ENCODE results near the gene RPS6KA4. TPM values are rescaled to one million over a fixed set of nuclear protein-coding genes. Genes with fewer than 3 reads are reported as not detected.

Gene RPS6KA4
- polyA plus RNA-seq, 1 donor from 2014 or later = 24.6 TPM

DNA sequence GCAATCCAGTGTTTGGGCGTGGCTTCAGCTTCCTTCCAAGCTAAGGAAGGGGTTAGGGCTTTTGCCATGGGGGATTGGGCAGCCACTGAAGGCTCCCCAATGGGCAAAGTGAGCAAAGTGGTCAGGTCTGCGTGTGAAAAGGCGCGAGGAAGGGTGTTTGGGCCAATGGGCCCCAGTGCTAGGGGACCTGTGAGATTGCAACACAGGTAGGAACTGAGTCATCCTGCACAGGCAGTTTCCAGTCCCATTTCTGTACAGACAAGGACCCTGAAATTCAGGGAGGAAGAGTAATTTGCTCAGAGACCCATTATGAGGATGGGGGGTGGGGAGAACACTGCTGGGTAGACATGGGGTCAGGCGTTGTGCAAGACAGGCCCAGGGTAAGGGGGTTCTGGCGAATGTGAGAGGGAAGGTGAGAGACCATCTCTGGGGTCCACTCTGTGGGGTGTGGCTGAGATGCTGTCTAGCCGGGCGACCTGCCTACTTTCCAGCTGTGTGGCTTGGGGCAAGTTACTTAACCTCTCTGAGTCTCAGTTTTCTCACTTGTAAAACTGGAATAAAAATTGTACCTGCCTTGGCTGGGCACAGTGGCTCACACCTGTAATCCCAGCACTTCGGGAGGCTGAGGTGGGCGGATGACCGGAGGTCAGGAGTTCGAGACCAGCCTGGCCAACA lies 11.6 kb upstream of the RPS6KA4 start:
- H3K4me3 ChIP-seq (ENCODE audit: low read length) = no peak overlapping the region
- H3K79me2 ChIP-seq (replicated peaks; ENCODE audit: insufficient read depth, low read length) = no peaks in the 10 kb centered on the region
- H3F3A ChIP-seq (ENCODE audit: insufficient read depth, low read length, poor library complexity, severe bottlenecking) = no peaks in the 10 kb centered on the region
- no peak overlapping the region for H2AFZ ChIP-seq (ENCODE audit: low read depth, low read length)
- no peaks in the 10 kb centered on the region for H3K27me3 ChIP-seq (ENCODE audit: insufficient read depth, low read depth, low read length)
- no peaks in the 10 kb centered on the region for H4K20me1 ChIP-seq (ENCODE audit: insufficient read depth)
- no peaks in the 10 kb centered on the region for H3K36me3 ChIP-seq (ENCODE audit: insufficient read depth, low read length)
- H3K9me2 ChIP-seq (ENCODE audit: insufficient read depth, low read length) = no peaks in the 10 kb centered on the region
- TF ChIP-seq CTCF (IDR thresholded peaks at IDR 0.05; ENCODE audit: poor library complexity, severe bottlenecking) (no peak), MXI1 (conservative IDR thresholded peaks at IDR 0.05; ENCODE audit: poor library complexity, severe bottlenecking) (no peak), EP300 (conservative IDR thresholded peaks at IDR 0.05; ENCODE audit: poor library complexity, severe bottlenecking) (no peak), SMC3 (conservative IDR thresholded peaks at IDR 0.05; ENCODE audit: poor library complexity) (no peak), POLR2AphosphoS5 (IDR thresholded peaks at IDR 0.05) (no peak), RAD21 (conservative IDR thresholded peaks at IDR 0.05) (no peak), EZH2 (IDR thresholded peaks at IDR 0.05; ENCODE audit: borderline replicate concordance, insufficient read depth, low read length, poor library complexity, severe bottlenecking) (no peak), TAF1 (IDR thresholded peaks at IDR 0.05; ENCODE audit: low read depth) (no peak)
- TF ChIP-seq, protein P1, sequence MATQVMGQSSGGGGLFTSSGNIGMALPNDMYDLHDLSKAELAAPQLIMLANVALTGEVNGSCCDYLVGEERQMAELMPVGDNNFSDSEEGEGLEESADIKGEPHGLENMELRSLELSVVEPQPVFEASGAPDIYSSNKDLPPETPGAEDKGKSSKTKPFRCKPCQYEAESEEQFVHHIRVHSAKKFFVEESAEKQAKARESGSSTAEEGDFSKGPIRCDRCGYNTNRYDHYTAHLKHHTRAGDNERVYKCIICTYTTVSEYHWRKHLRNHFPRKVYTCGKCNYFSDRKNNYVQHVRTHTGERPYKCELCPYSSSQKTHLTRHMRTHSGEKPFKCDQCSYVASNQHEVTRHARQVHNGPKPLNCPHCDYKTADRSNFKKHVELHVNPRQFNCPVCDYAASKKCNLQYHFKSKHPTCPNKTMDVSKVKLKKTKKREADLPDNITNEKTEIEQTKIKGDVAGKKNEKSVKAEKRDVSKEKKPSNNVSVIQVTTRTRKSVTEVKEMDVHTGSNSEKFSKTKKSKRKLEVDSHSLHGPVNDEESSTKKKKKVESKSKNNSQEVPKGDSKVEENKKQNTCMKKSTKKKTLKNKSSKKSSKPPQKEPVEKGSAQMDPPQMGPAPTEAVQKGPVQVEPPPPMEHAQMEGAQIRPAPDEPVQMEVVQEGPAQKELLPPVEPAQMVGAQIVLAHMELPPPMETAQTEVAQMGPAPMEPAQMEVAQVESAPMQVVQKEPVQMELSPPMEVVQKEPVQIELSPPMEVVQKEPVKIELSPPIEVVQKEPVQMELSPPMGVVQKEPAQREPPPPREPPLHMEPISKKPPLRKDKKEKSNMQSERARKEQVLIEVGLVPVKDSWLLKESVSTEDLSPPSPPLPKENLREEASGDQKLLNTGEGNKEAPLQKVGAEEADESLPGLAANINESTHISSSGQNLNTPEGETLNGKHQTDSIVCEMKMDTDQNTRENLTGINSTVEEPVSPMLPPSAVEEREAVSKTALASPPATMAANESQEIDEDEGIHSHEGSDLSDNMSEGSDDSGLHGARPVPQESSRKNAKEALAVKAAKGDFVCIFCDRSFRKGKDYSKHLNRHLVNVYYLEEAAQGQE (IDR thresholded peaks at IDR 0.05; ENCODE audit: borderline replicate concordance) = no peak
- no peak overlapping the region for H3K9ac ChIP-seq (ENCODE audit: low read length)
- no peaks in the 10 kb centered on the region for H3K9me3 ChIP-seq (ENCODE audit: low read length)
- H3K27ac ChIP-seq (ENCODE audit: low read length) = no peak overlapping the region
- H3K4me2 ChIP-seq (ENCODE audit: low read length) = no peak overlapping the region

DNA sequence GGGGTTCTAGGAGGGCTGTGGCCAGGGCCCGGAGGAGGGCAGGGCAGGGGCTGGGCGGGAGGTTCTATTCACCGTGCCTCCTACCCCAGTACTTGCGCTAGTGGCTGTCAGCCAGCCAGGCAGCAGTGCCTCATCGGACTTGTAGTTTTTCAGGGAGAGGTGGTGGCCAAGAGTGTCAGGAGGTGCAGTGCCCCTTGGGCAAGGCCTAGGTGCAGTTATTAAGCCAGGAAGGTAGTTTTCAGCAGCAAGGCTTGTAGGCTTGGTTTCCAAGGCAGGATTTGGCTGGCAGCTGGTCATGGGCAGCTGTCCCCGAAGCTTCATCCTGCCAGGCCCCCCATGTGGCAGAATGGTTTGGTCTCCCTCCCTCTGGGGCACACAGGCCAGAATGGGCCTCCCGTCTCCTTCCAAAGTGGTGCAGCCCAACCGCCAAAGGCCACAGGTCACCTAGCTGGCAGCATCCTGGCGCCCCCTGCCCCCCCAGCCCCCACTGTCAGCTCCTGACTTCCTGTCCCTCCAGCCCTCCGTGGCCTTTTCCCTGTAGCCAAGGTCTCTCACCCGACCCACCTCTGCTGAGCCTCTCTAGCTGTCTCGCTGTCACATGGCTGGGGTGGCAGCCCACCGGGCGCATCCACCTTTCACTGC lies 10.5 kb upstream of the RPS6KA4 start:
- H3K9me2 ChIP-seq (ENCODE audit: insufficient read depth, low read length) = no peaks in the 10 kb centered on the region
- H3K79me2 ChIP-seq (replicated peaks; ENCODE audit: insufficient read depth, low read length) = no peaks in the 10 kb centered on the region
- no peaks in the 10 kb centered on the region for H3F3A ChIP-seq (ENCODE audit: insufficient read depth, low read length, poor library complexity, severe bottlenecking)
- no peaks in the 10 kb centered on the region for H3K36me3 ChIP-seq (ENCODE audit: insufficient read depth, low read length)
- no peaks in the 10 kb centered on the region for H4K20me1 ChIP-seq (ENCODE audit: insufficient read depth)
- H3K9ac ChIP-seq (ENCODE audit: low read length) = no peak overlapping the region
- no peaks in the 10 kb centered on the region for H3K27me3 ChIP-seq (ENCODE audit: insufficient read depth, low read depth, low read length)
- TF ChIP-seq RAD21 (conservative IDR thresholded peaks at IDR 0.05) (no peak), SMC3 (conservative IDR thresholded peaks at IDR 0.05; ENCODE audit: poor library complexity) (no peak), POLR2AphosphoS5 (IDR thresholded peaks at IDR 0.05) (no peak), EZH2 (IDR thresholded peaks at IDR 0.05; ENCODE audit: borderline replicate concordance, insufficient read depth, low read length, poor library complexity, severe bottlenecking) (no peak), MXI1 (conservative IDR thresholded peaks at IDR 0.05; ENCODE audit: poor library complexity, severe bottlenecking) (no peak), EP300 (conservative IDR thresholded peaks at IDR 0.05; ENCODE audit: poor library complexity, severe bottlenecking) (no peak), TAF1 (IDR thresholded peaks at IDR 0.05; ENCODE audit: low read depth) (no peak)
- TF ChIP-seq, protein P1 (IDR thresholded peaks at IDR 0.05; ENCODE audit: borderline replicate concordance) = no peak
- H3K27ac ChIP-seq (ENCODE audit: low read length) = no peak overlapping the region
- no peak overlapping the region for H3K4me3 ChIP-seq (ENCODE audit: low read length)
- H3K9me3 ChIP-seq (ENCODE audit: low read length) = no peaks in the 10 kb centered on the region
- H3K4me2 ChIP-seq (ENCODE audit: low read length) = no peak overlapping the region
- no peak overlapping the region for H2AFZ ChIP-seq (ENCODE audit: low read depth, low read length)
